ENCODE measurements around the gene DENR.
A peak's percentile ranks its signal among the peaks of the same experiment; 100 is the strongest.
"Not testable (repeated sequence)": the region's sequence is repeated elsewhere in the genome, so short reads cannot be mapped to it uniquely, and the experiment has no call there.

Gene DENR

GRCh38 chr12:122789637-122790036, 37.0 kb downstream of the DENR start:
- no peak for DNase-seq (ENCODE audit: low read depth)
- no peak for TF ChIP-seq CTCF (conservative IDR thresholded peaks at IDR 0.05; ENCODE audit: control insufficient read depth, insufficient read depth, low read depth, low read length)
- H3K4me3 ChIP-seq (ENCODE audit: control insufficient read depth, low read depth, low read length): no peak overlapping the region

GRCh38 chr12:122790393-122791075, 37.9 kb downstream of the DENR start:
- no peak for TF ChIP-seq CTCF (conservative IDR thresholded peaks at IDR 0.05; ENCODE audit: control insufficient read depth, insufficient read depth, low read depth, low read length)
- DNase-seq (ENCODE audit: low read depth): peak; percentile 26
- no peak overlapping the region for H3K4me3 ChIP-seq (ENCODE audit: control insufficient read depth, low read depth, low read length)

GRCh38 chr12:122793685-122794106, 41.1 kb downstream of the DENR start:
- H3K4me3 ChIP-seq (ENCODE audit: control insufficient read depth, low read depth, low read length): no peak overlapping the region
- peak; percentile 71 for DNase-seq (ENCODE audit: low read depth)
- TF ChIP-seq CTCF (conservative IDR thresholded peaks at IDR 0.05; ENCODE audit: control insufficient read depth, insufficient read depth, low read depth, low read length): peak; percentile 70

- H3K4me3 ChIP-seq (ENCODE audit: control insufficient read depth, low read depth, low read length): no peak overlapping the region
- no peak for TF ChIP-seq CTCF (conservative IDR thresholded peaks at IDR 0.05; ENCODE audit: control insufficient read depth, insufficient read depth, low read depth, low read length)
- no peak for DNase-seq (ENCODE audit: low read depth)
These were observed 43.2 kb downstream of the DENR start for GRCh38 chr12:122795807-122796206.

GRCh38 chr12:122799641-122800243, 47.1 kb downstream of the DENR start:
- no peak for DNase-seq (ENCODE audit: low read depth)
- H3K4me3 ChIP-seq (ENCODE audit: control insufficient read depth, low read depth, low read length): no peak overlapping the region
- no peak for TF ChIP-seq CTCF (conservative IDR thresholded peaks at IDR 0.05; ENCODE audit: control insufficient read depth, insufficient read depth, low read depth, low read length)

GRCh38 chr12:122803937-122804336, 51.3 kb downstream of the DENR start:
- no peak for DNase-seq (ENCODE audit: low read depth)
- TF ChIP-seq CTCF (conservative IDR thresholded peaks at IDR 0.05; ENCODE audit: control insufficient read depth, insufficient read depth, low read depth, low read length): no peak
- H3K4me3 ChIP-seq (ENCODE audit: control insufficient read depth, low read depth, low read length): no peak overlapping the region

- DNase-seq (ENCODE audit: low read depth); H3K4me3 ChIP-seq (ENCODE audit: control insufficient read depth, low read depth, low read length): not testable (repeated sequence)
These were observed 52.3 kb downstream of the DENR start for GRCh38 chr12:122804957-122805356.

All from fibroblast of mammary gland (primary cell).